NCI-H2196 treated with DMSO at 0.1 percent for 48 hours (cell line): ENCODE measurements around the gene FDPS.
"Not testable (repeated sequence)": the region's sequence is repeated elsewhere in the genome, so short reads cannot be mapped to it uniquely, and the experiment has no call there.

Experiments used
- DNase-seq: peaks from one replicate; lab custom pipeline; 2025; ENCODE audit not compliant: unreplicated experiment; lab: John Stamatoyannopoulos, UW

The FDPS gene

DNA sequence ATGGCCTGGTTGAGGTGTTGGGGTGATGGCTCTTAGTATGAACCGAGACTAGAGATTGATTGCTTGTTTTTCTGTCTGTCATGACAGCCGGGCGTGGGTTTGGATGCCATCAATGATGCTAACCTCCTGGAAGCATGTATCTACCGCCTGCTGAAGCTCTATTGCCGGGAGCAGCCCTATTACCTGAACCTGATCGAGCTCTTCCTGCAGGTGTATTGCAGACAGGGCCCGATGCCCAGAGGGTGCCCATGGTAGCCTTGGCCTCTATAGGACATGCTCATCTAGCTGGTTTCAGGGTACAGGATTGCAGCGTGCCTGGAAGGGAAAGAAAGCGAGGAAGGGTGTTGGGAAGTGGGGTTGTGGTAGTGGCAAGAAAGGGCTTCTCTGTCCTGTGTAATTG, 9.4 kb downstream of the FDPS start:
- no peak for DNase-seq

DNA sequence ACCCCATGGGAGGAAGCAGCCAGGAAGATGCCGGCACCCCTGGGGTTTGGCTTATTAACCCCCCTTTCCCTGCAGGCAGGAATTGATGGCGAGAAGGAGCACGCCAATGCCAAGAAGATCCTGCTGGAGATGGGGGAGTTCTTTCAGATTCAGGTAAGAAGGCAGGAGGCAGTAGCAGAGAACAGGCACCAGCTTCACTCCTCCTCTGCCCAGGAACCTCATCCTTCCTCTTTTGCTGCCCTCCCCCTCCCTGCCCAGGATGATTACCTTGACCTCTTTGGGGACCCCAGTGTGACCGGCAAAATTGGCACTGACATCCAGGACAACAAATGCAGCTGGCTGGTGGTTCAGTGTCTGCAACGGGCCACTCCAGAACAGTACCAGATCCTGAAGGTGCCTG, 10.9 kb downstream of the FDPS start:
- no peak for DNase-seq

DNA sequence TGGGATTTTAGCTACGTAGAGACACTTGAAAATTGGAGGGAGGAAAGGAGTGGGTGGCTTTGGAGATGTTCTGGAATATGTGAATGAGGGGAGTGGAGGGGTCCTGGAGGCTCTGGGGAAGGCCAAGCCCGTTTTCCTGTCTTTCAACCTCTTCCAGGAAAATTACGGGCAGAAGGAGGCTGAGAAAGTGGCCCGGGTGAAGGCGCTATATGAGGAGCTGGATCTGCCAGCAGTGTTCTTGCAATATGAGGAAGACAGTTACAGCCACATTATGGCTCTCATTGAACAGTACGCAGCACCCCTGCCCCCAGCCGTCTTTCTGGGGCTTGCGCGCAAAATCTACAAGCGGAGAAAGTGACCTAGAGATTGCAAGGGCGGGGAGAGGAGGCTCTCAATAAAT, 11.6 kb downstream of the FDPS start:
- DNase-seq = no peak

DNA sequence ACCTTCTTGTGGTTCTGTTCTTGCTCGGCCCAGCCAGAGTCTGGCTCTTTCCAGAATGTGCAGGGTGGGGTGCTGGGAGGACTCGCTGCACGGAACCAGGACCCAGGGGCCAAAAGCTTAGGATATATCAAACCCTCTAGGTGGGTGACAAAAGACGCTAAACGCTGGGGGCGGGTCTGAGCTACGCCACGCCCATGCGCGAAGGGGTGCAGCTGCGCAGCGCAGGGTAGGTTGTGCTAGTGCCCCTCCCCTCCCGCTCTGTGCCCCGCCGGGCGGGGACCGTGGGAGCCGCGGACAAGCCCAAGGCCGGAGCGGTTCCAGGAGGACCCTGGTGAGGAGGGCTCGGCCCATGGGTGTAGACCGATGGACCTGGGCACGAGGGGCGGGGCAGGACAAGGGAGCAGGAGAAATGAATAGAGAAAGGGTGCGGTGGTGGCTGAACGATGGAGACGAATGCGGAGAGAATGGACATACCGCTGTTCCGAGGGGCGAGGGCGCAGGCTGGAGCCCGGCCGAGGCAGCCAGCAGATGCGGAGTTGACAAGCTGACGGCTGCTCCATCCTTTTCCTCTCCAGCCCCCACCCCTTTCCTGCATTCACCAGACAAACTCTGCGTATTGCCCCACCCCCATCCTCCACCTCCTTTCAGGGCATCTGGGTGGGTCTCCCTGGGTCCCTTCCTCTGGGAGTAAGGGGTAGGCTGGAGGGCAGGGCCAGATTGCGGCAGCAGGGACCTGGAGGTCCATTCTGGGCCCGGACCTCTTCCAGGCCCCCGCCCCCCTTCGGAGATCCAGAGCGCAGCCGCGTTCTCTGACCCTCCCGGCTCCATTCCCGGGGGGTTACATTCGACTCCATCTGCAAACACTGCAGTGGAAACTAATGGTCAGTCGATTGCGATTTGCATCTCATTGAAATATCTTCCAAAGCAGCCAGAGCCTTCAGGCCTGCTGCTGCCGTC, 12.3 kb downstream of the FDPS start, which contains the start of gene RUSC1:
Gene RUSC1, plus strand, starts transcription at position 234 of the 957 bp plus-strand sequence. CDS start 880 bp downstream, outside the sequence.
- DNase-seq = peak; percentile 66

DNA sequence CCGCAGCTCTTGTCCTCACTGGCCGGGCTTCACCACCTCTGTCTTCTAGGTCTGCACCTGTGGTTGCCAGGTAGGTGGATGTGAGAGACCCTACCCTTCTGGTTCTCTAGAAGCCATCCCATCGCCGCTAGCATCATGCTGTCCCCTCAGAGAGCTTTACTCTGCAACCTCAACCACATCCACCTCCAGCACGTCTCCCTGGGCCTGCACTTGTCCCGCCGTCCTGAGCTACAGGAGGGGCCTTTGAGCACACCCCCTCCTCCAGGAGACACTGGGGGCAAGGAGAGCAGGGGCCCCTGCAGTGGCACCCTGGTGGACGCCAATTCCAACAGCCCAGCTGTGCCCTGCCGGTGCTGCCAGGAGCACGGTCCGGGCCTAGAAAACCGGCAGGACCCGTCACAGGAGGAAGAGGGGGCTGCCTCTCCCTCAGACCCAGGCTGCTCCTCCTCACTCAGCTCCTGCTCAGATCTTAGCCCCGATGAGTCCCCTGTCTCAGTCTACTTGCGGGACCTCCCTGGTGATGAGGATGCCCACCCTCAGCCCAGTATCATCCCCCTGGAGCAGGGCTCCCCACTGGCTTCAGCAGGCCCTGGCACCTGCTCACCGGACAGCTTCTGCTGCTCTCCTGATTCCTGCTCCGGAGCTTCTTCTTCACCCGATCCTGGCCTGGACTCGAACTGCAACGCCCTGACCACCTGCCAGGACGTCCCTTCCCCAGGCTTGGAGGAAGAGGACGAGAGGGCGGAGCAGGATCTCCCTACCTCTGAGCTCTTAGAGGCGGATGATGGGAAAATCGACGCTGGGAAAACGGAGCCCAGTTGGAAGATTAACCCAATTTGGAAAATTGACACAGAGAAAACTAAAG, 13.2 kb downstream of the FDPS start:
- DNase-seq = no peak

DNA sequence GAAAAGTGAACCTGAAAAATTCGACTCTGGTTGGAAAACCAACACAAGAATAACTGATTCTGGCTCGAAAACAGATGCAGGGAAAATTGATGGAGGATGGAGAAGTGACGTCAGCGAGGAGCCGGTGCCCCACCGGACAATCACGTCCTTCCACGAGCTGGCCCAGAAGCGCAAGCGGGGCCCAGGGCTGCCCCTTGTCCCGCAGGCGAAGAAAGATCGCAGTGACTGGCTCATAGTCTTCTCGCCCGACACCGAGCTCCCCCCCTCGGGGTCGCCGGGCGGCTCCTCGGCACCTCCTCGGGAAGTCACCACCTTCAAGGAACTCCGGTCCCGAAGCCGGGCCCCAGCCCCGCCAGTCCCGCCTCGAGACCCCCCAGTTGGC, 13.9 kb downstream of the FDPS start:
- DNase-seq = no peak

DNA sequence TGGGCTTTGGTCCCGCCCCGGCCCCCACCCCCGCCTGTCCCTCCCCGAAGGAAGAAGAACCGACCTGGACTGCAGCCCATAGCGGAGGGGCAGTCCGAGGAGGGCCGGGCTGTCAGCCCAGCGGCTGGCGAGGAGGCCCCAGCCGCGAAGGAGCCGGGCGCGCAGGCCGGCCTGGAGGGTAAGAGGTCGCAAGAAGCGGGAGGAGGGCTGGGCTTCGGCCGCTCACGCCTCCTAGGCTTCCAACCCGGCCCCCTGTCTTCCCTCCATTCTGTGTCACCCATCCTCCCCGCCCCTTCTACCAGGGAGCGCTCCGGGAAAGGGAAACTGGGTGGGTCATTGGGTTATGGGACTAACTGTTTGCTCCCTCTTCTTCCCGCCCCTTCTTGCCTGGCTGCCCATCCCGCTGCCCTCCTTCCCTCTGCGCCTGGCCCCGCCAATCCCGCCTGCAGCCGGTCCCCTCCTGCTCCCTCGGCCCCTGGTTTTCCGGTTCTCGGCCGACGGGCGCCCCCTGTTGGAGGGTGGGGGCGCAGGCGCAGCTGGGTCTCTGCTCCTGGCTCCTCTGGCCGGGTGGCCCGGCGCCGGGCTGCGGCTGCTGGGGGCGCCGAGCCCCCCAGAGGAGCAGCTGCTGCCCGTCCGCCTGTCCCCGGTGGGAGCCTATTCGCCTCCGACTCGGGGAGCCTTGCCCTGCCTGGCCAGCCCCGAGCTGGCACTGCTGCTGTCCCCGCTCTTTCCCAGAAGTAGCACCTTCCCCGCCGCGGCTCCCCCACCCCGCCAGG, 14.5 kb downstream of the FDPS start:
- peak; percentile 93 for DNase-seq

DNA sequence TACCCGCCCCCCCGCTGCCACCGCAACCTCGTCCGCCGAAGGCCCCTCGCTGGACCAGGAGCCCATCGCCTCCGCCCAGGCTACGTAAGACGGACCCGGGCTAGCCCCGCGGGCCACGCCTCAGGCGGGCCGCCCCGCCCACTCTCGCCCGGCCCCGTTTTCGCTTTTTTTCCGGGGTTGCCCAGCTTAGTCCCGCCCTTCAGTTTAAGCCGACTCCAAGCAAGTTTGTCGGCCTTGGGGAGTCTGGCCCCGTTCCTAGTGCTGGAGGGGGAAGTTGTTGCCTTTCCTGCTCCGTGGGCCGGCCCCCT, 15.0 kb downstream of the FDPS start:
- DNase-seq = peak; percentile 73

DNA sequence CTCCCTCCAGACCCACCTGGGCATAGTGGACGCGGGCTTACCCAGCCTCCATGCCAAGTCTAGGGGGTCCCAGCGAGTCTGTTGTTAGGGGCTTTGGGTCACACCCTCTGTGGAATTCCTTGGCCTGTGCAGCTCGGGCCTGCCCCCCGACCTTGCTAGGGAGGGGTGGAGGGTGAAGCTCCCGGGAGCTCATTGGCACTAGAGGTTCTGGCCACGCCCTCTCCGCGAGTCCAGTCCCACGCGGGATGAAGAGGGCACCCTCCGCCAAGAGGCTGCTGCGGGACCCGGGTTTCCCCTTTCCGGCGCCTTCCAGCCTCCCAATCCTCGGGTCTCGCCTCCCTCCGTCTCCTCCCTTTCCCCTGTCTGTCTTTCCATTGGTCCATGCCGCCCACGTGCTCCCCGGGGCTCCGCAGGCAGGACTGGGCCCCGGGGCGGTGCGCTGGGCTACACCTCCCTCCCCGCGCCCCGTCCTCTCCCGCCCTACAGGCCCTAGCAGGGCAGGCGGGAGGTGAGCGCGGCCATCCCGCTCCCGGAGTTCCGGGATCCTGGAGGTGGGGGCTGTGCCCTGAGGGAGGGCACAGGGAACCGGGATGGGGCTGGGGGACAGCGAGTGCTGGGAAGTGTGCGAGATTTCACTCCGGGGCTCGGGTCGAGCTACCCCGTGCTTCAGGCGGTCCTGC, 15.5 kb downstream of the FDPS start:
- peak; percentile 92 for DNase-seq

DNA sequence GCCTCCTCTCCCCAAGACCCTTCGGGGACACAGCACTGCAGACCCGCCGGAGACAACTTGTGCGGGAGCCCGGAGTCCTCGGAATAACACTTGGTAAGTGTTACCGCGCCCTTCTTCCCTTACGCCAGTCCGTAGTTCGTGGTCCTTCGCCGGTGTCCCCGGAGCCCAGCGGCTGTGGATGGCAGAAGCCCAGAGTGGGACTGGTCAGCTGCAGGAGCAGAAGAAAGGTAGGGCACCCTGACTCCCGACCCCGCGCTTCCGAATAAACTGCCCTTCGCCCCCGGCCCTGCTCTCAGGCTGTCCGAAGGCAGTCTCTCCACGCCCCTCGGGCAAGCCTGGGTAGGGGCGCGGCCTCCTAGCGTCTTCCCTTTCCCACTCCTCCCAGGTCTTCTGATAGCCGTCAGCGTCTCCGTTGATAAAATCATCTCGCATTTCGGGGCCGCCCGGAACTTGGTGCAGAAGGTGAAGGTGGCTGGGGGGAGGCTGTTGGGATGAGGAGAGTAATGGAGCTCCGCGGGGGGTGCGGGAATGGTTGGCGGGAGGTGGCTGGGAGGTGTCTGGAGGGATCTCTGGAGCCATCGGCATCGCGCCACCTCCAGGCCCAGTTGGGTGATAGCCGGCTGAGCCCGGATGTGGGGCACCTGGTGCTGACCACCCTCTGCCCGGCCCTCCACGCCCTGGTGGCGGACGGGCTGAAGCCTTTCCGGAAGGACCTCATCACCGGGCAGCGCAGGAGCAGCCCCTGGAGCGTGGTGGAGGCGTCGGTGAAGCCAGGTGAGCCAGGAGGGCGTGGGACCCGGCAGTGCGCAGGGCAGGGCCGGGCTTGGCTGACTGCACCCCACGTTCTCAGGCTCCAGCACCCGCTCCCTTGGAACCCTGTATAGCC, 16.3 kb downstream of the FDPS start:
- peak; percentile 50 for DNase-seq

DNA sequence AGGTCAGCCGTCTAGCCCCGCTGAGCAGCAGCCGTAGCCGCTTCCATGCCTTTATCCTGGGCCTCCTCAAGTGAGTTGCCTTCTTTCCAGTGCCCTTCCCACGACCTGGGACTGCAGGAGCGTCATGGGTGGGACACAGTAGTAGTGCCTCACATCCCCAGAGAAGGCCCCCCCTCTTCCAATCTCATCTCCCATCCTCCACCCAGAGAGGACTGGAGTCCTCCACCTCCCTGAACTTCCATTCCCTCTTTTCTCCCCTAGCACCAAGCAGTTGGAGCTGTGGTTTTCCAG, 16.9 kb downstream of the FDPS start:
- no peak for DNase-seq

DNA sequence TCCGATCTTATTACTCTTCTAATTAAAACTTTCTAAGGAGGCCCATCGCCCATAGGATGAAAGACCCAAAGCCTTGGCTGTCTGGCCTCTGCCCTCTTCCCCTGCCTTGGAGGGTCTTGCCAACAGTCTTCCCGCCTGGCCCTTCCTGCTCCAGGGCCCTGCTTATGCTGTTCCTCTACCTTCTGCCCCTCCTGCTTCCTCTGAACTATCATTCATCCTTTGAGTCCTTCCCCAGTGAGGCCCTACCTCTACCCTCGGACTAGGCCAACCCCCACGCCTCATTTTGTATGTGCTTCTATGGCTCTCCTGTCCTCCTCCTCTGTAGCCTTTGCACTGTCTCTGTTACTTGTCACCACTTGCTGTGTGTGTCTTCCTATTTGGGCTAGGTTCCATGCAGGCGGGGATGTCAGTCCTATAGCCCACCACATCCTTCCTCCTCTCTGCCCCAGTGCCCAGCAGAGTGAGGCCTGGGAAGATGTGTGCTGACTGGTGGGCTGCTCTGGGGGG, 17.4 kb downstream of the FDPS start:
- DNase-seq = no peak

DNA sequence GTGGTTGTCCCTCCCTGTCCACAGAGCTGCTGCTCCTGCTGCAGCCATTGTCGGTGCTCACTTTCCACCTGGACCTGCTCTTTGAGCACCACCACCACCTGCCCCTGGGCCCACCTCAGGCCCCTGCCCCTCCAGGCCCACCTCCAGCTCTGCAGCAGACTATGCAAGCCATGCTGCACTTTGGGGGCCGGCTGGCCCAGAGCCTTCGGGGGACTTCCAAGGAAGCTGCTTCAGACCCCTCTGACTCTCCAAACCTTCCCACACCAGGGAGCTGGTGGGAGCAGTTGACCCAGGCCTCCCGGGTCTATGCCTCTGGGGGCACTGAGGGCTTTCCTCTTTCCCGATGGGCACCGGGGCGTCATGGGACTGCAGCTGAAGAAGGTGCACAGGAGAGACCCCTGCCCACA, 18.0 kb downstream of the FDPS start:
- no peak for DNase-seq

DNA sequence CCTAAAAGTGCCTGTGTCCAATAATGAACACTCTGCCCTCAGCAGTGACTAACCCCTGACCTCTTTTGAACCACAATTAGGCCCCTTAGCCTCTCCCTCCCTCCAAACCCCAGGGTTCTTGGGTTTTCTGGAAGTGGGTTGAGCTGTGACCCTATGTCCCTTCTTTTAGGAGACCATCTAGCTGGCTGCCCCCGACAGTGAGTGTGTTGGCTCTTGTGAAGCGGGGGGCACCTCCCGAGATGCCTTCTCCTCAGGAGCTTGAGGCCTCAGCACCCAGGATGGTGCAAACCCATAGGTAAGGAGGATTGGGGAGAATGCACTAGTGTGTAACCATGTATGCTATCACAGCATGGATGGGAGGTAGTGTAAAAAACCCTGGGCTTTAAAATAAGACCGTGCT, 19.3 kb downstream of the FDPS start:
- no peak for DNase-seq

DNA sequence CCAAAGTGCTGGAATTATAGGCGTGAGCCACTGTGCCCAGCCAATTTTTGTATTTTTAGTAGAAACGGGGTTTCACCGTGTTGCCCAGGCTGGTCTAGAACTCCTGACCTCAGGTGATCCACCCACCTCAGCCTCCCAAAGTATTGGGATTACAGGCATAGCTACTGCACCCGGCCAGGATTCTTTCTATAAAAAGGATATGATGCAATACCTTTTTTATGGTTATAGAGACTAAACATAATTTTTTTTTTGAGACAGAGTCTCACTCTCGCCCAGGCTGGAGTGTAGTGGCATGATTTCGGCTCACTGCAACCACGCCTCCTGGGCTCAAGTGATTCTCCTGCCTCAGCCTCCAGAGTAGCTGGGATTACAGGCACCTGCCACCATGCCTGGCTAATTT, 20.2 kb downstream of the FDPS start:
- not testable (repeated sequence) for DNase-seq

DNA sequence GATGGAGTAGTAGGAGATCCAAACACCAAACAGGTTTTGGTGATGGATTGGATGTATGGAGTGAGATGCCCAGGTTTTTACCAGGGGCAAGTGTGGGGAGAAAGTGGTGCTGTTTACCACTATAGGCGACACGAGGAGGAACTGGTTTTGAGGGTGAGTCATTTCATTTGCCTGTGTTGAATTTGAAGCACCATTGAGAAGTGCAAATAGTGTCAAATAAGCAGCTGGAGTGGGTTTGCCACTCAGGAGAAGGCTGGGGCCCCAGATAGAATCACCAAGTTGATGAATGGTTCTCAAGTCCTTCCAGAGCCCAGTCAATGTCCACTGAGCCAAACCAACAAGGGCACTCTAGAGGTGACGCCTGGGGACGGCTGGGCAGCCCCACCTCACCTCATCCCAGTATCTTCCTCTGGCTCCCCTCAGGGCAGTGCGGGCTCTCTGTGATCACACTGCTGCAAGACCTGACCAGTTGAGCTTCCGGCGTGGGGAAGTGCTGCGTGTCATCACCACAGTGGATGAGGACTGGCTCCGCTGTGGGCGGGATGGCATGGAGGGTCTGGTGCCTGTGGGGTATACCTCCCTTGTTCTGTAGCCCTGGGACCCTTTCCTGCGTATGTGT, 21.4 kb downstream of the FDPS start:
- no peak for DNase-seq

DNA sequence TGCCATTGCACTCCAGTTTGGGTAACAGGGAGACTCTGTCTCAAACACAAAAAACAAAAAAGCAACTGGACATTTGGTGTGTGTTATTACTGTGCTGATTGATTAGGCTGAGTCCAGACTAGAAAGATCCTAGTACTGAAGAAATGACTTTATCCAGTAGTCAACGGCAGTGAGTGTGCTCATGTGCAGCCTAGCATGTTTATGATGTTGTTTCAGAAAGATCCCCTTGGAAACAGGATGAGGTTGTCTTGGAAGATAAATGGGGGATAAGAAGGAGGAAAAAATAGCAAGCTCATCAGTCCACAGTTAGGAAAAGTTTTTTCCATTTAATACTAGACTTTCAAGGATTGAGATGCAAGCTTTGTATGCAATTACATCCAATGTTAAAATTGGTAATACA, 26.3 kb downstream of the FDPS start:
- DNase-seq = no peak

DNA sequence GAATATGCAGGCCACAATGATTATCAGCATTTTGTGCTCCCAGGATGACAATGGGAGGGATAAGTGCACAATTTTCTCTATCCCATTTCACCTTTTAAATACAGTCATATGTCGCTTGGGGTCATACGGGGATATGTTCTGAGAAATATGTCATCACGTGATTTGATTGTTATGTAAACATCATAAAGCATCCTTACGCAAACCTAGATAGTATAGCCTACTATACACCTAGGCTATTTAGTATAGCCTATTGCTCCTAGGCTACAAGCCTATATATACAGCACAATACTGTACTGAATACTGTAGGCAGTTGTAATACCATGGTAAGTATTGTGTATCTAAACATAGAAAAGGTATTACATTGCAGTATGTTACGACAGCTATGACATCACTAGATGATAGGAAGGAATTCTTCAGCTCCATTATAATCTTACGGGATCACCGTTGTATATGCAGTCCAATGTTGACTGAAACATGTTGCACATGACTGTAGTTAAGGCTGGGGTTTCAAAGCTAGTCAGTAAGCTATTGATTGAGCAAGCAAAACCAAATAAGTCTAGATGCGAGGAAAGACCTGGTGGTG, 30.9 kb downstream of the FDPS start:
- DNase-seq = no peak

DNA sequence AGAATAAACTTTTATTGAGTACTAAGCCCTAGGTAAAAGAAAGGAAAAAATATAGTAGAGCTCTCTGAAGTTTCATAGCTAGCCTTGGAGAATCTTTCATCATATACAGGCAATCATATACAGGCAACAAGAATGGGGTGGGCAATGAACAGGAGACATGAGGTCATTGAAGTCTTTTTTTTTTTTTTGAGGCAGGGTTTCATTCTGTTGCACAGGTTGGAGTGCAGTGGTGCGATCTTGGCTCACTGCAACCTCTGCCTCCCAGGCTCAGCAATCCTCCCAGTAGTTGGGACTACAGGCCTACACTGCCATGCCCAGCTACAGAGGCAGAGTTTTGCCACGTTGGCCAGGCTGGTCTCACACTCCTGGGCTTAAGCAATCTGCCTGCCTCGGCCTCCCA, 34.2 kb downstream of the FDPS start:
- DNase-seq = no peak
